Liver (tissue), 10 donors: ENCODE data around the gene MYCL. TPM values are rescaled to one million over a fixed set of nuclear protein-coding genes. Genes with fewer than 3 reads are reported as not detected.

ENCODE experiments used
- DNase-seq: peaks from one replicate; pipeline ENCODE4 v3.0.0-alpha.2; 2017; ENCODE audit warnings: low spot score
- H3K27ac ChIP-seq, 2 donors: one replicate each; pipeline ENCODE4 v1.7.0; 2013; ENCODE audit warnings: inconsistent platforms in 2 of 2, low read length in 2 of 2, control low read depth in 1 of 2, low read depth in 1 of 2, mild to moderate bottlenecking in 1 of 2
- H3K27me3 ChIP-seq, 4 donors: one replicate each; pipeline versions ENCODE4 v1.6.1 to v1.7.0; 2013; ENCODE audit warnings: low read length in 3 of 4, inconsistent platforms in 1 of 4, mild to moderate bottlenecking in 1 of 4, moderate library complexity in 1 of 4; ENCODE audit not compliant: control insufficient read depth in 4 of 4, insufficient read depth in 4 of 4
- H3K36me3 ChIP-seq, 4 donors: one replicate each; pipeline versions ENCODE4 v1.6.1 to v1.7.0; 2013; ENCODE audit warnings: low read length in 3 of 4, mild to moderate bottlenecking in 3 of 4, low read depth in 1 of 4, moderate library complexity in 1 of 4; ENCODE audit not compliant: control insufficient read depth in 4 of 4, insufficient read depth in 3 of 4
- H3K4me1 ChIP-seq, 4 donors: one replicate each; pipeline versions ENCODE4 v1.6.1 to v1.7.0; 2013; ENCODE audit warnings: low read length in 3 of 4, mild to moderate bottlenecking in 3 of 4, moderate library complexity in 1 of 4; ENCODE audit not compliant: control insufficient read depth in 4 of 4, insufficient read depth in 4 of 4
- H3K4me3 ChIP-seq, 3 donors: one replicate each; pipeline versions ENCODE4 v1.6.1 to v1.7.0; 2013; ENCODE audit warnings: low read length in 3 of 3, control low read depth in 1 of 3, low read depth in 1 of 3, mild to moderate bottlenecking in 1 of 3
- H3K9ac ChIP-seq, 2 donors: one replicate each; pipeline ENCODE4 v1.7.0; 2013; ENCODE audit warnings: low read length in 2 of 2, mild to moderate bottlenecking in 2 of 2, moderate library complexity in 2 of 2, control low read depth in 1 of 2, low read depth in 1 of 2
- H3K9me3 ChIP-seq, 4 donors: one replicate each; pipeline versions ENCODE4 v1.6.1 to v1.7.0; 2013; ENCODE audit warnings: low read length in 3 of 4; ENCODE audit not compliant: control insufficient read depth in 4 of 4
- EGR1 ChIP-seq, 2 donors: IDR thresholded peaks; 2 replicates each; pipeline ENCODE4 v1.6.1; 2016 to 2018; ENCODE audit warnings: antibody characterized with exemption in 2 of 2, low read depth in 2 of 2
- FOXA1 ChIP-seq: IDR thresholded peaks from 2 replicates; pipeline ENCODE4 v1.6.1; 2016; ENCODE audit warnings: antibody characterized with exemption
- FOXA2 ChIP-seq: IDR thresholded peaks from 2 replicates; pipeline ENCODE4 v1.6.1; 2016; ENCODE audit warnings: antibody characterized with exemption
- JUND ChIP-seq, 2 donors: IDR thresholded peaks; 2 replicates each; pipeline ENCODE4 v1.6.1; 2016; ENCODE audit warnings: antibody characterized with exemption in 2 of 2
- NR2F2 ChIP-seq: IDR thresholded peaks from 2 replicates; pipeline ENCODE4 v1.6.1; 2016; ENCODE audit warnings: antibody characterized with exemption
- RAD21 ChIP-seq, 2 donors: IDR thresholded peaks; 2 replicates each; pipeline ENCODE4 v1.6.1; 2016; ENCODE audit warnings: antibody characterized with exemption in 2 of 2, mild to moderate bottlenecking in 2 of 2
- RXRA ChIP-seq, 2 donors: IDR thresholded peaks; 2 replicates each; pipeline ENCODE4 v1.6.1; 2017 to 2018; ENCODE audit warnings: antibody characterized with exemption in 2 of 2, mild to moderate bottlenecking in 1 of 2
- SP1 ChIP-seq: IDR thresholded peaks from 2 replicates; pipeline ENCODE4 v1.6.1; 2018; ENCODE audit warnings: antibody characterized with exemption, mild to moderate bottlenecking
- WGBS: extraction: QIAGEN DNeasy Blood & Tissue Kit; methylation state at CpG from one replicate; pipeline ENCODE4 v1.1.7; 2013; 5-methylcytosine and 5-hydroxymethylcytosine counted together
- polyA plus RNA-seq, 2 donors: library from polyadenylated mRNA; stranded (reverse) in 1 of 2; unstranded in 1 of 2; fragments of 200-250 nt in 1 of 2; fragments of >200 nt in 1 of 2; fragmentation: Nextera tagmentation in 1 of 2; extraction: Ambion mirVana in 1 of 2; gene quantifications; one replicate each; pipeline versions ENCODE4 v1.2.1 to v1.2.3, GENCODE V29; 2013 to 2015
- small RNA-seq: library from RNA; depleted of rRNA; stranded (forward); fragments of <200 nt; gene quantifications from one replicate; pipeline ENCODE3, GENCODE V24; 2014
- total RNA-seq, 2 donors: library from RNA; depleted of rRNA; stranded (reverse); fragments of >200 nt; gene quantifications; one replicate each; pipeline ENCODE4 v1.2.3, GENCODE V29; 2014
- TF ChIP-seq, protein P1 (sequence below): IDR thresholded peaks from 2 replicates; pipeline ENCODE4 v1.6.1; 2016; ENCODE audit warnings: antibody characterized with exemption
- TF ChIP-seq, protein P2 (sequence below): IDR thresholded peaks from 2 replicates; pipeline ENCODE4 v1.6.1; 2016; ENCODE audit warnings: antibody characterized with exemption, mild to moderate bottlenecking
- TF ChIP-seq, protein P3 (sequence below): IDR thresholded peaks from 2 replicates; pipeline ENCODE4 v1.6.1; 2016; ENCODE audit warnings: antibody characterized with exemption
- donor health status: healthy.
- donor health status: healthy.
- donor health status: healthy.
- donor health status: healthy.
- donor health status: healthy.

The MYCL gene
- total and polyA plus RNA-seq, 4 donors: 1.8 to 6.6 (median 2.5) TPM

DNA sequence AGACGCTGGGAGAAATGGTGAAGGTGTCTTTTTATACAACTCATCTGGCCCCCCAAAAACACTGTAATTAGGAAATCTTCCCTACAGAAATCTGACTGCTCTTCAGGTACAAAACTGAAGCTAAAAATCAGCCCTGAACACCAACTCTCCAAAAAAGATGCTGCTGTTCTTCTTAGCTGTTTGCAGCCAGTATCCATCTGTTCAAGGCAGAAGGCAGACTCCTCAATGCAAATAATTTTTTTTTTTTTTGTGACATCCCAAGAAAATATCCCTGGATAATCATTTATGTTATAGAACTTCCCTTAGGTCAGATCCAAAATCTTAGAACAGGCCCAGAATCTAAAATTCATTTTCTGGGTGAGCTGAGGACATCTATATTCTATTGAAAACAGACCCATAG is 54.9 kb downstream of the MYCL start:
- Histone ChIP-seq H3K9me3 (no peaks in the 10 kb centered on the region), H3K4me3 (no peak overlapping the region), H3K27ac (no peak overlapping the region), H3K27me3 (no peaks in the 10 kb centered on the region), H3K9ac (no peak overlapping the region), H3K4me1 (peaks cover 3 to 36% (median 17%) of the 10 kb centered on the region in 4 donors), H3K36me3 (peaks cover 0 to 12% (median 9%) of the 10 kb centered on the region in 4 donors)
- TF ChIP-seq, protein P1, sequence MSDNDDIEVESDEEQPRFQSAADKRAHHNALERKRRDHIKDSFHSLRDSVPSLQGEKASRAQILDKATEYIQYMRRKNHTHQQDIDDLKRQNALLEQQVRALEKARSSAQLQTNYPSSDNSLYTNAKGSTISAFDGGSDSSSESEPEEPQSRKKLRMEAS: no peak
- no peak for TF ChIP-seq JUND (IDR thresholded peaks at IDR 0.05)
- no peak for TF ChIP-seq FOXA2
- TF ChIP-seq RXRA (IDR thresholded peaks at IDR 0.05): no peak
- TF ChIP-seq, protein P2, sequence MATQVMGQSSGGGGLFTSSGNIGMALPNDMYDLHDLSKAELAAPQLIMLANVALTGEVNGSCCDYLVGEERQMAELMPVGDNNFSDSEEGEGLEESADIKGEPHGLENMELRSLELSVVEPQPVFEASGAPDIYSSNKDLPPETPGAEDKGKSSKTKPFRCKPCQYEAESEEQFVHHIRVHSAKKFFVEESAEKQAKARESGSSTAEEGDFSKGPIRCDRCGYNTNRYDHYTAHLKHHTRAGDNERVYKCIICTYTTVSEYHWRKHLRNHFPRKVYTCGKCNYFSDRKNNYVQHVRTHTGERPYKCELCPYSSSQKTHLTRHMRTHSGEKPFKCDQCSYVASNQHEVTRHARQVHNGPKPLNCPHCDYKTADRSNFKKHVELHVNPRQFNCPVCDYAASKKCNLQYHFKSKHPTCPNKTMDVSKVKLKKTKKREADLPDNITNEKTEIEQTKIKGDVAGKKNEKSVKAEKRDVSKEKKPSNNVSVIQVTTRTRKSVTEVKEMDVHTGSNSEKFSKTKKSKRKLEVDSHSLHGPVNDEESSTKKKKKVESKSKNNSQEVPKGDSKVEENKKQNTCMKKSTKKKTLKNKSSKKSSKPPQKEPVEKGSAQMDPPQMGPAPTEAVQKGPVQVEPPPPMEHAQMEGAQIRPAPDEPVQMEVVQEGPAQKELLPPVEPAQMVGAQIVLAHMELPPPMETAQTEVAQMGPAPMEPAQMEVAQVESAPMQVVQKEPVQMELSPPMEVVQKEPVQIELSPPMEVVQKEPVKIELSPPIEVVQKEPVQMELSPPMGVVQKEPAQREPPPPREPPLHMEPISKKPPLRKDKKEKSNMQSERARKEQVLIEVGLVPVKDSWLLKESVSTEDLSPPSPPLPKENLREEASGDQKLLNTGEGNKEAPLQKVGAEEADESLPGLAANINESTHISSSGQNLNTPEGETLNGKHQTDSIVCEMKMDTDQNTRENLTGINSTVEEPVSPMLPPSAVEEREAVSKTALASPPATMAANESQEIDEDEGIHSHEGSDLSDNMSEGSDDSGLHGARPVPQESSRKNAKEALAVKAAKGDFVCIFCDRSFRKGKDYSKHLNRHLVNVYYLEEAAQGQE: no peak
- TF ChIP-seq SP1: no peak
- no peak for TF ChIP-seq NR2F2
- TF ChIP-seq EGR1 (IDR thresholded peaks at IDR 0.05; ENCODE audit: low read depth in 2 of 2): no peak
- TF ChIP-seq, protein P3, sequence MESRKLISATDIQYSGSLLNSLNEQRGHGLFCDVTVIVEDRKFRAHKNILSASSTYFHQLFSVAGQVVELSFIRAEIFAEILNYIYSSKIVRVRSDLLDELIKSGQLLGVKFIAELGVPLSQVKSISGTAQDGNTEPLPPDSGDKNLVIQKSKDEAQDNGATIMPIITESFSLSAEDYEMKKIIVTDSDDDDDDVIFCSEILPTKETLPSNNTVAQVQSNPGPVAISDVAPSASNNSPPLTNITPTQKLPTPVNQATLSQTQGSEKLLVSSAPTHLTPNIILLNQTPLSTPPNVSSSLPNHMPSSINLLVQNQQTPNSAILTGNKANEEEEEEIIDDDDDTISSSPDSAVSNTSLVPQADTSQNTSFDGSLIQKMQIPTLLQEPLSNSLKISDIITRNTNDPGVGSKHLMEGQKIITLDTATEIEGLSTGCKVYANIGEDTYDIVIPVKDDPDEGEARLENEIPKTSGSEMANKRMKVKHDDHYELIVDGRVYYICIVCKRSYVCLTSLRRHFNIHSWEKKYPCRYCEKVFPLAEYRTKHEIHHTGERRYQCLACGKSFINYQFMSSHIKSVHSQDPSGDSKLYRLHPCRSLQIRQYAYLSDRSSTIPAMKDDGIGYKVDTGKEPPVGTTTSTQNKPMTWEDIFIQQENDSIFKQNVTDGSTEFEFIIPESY: no peak
- WGBS: 96% methylated on average over 1 of the region's 1 CpG
- no peak for DNase-seq

DNA sequence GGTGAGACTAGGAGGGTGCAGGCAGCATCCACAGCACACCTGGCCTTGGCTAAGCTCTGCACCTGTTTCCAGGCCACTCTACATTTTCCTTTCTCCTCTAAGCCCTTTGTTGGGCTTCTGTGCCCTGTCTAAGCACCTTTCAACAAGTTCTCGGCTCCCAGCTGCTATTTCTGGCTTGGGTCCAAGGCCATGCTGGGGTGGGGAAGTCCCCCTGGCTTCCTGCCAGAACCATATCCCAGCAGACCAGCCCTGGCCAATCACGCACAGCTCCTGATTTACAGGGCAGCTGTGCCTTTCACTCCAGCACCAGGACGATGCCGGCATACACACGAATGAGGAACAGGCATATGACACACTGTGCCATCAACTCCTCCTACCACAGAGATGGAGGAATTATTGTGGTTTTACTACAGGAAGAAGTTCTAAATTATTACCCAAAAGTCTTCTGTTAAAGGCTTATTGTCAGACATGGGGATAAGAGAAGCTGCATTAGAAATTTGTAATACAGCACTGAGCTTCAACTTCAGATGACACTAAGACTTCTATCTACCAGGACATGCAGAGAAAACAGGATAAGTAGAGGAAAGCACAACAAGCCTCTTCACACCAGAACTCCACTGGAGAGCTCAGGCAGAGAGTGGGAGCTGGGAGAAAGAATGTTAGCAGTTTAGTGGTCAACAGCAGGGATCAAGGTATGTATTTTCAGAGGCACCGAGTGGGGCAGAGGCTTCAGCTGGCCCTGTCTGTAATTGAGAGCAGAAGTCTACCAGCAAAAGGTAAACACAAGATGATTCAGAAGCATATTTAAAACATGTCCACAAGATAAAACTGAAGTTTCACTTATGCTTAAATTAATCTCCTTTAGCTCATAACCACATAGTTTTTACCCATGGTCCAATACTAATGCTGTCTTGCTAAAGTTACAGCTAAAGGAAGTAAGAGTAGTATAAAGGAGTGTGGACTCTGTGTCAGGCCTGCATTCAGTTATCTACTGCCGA is 55.8 kb downstream of the MYCL start:
- Histone ChIP-seq H3K4me3 (no peak overlapping the region), H3K27ac (no peak overlapping the region), H3K9ac (no peak overlapping the region), H3K27me3 (no peaks in the 10 kb centered on the region), H3K36me3 (peaks cover 0 to 17% (median 13%) of the 10 kb centered on the region in 4 donors), H3K4me1 (peaks cover 3 to 27% (median 13%) of the 10 kb centered on the region in 4 donors), H3K9me3 (no peaks in the 10 kb centered on the region)
- DNase-seq: peak; percentile 84
- WGBS: 34% methylated on average over 7 of the region's 7 CpGs
- TF ChIP-seq RAD21 (IDR thresholded peaks at IDR 0.05): peak in 1 of 2 donors; percentile 13
- TF ChIP-seq FOXA1: no peak

Small RNA genes lying within 50 kb of the gene (small RNA-seq; reads per million reads assigned to genes)
- not detected for gene RF00019

Other genes with a start within 250 kb of the MYCL start
- gene NT5C1A, start 229.8 kb downstream of the MYCL start, total RNA-seq: under 1 TPM in 1 of 2 donors, not detected in 1; 0.08 TPM
- gene NT5C1A, start 229.8 kb downstream of the MYCL start, polyA plus RNA-seq: under 1 TPM in 1 of 2 donors, not detected in 1; 0.05 TPM
- gene HPCAL4, start 210.5 kb downstream of the MYCL start, total RNA-seq: not detected
- not detected for gene HPCAL4, start 210.5 kb downstream of the MYCL start, polyA plus RNA-seq
- 10 to 100 TPM; 15.5 to 17.7 TPM for gene PPIE, start 163.0 kb downstream of the MYCL start, total RNA-seq
- gene PPIE, start 163.0 kb downstream of the MYCL start, polyA plus RNA-seq: 10 to 100 TPM; 20.8 to 23.6 TPM
- under 1 TPM; 0.14 to 0.17 TPM for gene OXCT2, start 130.6 kb downstream of the MYCL start, total RNA-seq
- under 1 TPM; 0.11 to 0.47 TPM for gene OXCT2, start 130.6 kb downstream of the MYCL start, polyA plus RNA-seq
- under 1 TPM; 0.08 to 0.19 TPM for gene BMP8B, start 113.1 kb downstream of the MYCL start, total RNA-seq
- under 1 TPM; 0.17 to 0.19 TPM for gene BMP8B, start 113.1 kb downstream of the MYCL start, polyA plus RNA-seq
- 10 to 100 TPM in 1 of 2 donors, 1 to 10 TPM in 1; 9.3 to 11.2 TPM for gene TRIT1, start 18.4 kb downstream of the MYCL start, total RNA-seq
- 1 to 10 TPM; 4.5 to 5.0 TPM for gene TRIT1, start 18.4 kb downstream of the MYCL start, polyA plus RNA-seq
- 100 to 1,000 TPM in 1 of 2 donors, under 1 TPM in 1; 0.37 to 294 TPM for gene MFSD2A, start 53.2 kb upstream of the MYCL start, total RNA-seq
- 100 to 1,000 TPM in 1 of 2 donors, 10 to 100 TPM in 1; 84.3 to 257 TPM for gene MFSD2A, start 53.2 kb upstream of the MYCL start, polyA plus RNA-seq
- gene CAP1, start 138.8 kb upstream of the MYCL start, total RNA-seq: 100 to 1,000 TPM in 1 of 2 donors, 10 to 100 TPM in 1; 75.5 to 105 TPM
- 10 to 100 TPM; 77.4 to 91.7 TPM for gene CAP1, start 138.8 kb upstream of the MYCL start, polyA plus RNA-seq
- 10 to 100 TPM; 20.3 to 46.8 TPM for gene PPT1, start 195.3 kb upstream of the MYCL start, total RNA-seq
- gene PPT1, start 195.3 kb upstream of the MYCL start, polyA plus RNA-seq: 10 to 100 TPM; 15.4 to 33.9 TPM